Forelimb muscle (tissue), 1 donor: ENCODE data around the gene BACE1-AS. TPM values are rescaled to one million over a fixed set of nuclear protein-coding genes. Genes with fewer than 3 reads are reported as not detected.
A peak's percentile ranks its signal among the peaks of the same experiment; 100 is the strongest.

ENCODE experiments used
- DNase-seq: peaks from one replicate; pipeline ENCODE4 v3.0.0-alpha.2; 2013; ENCODE audit warnings: low read depth
- polyA plus RNA-seq: library from polyadenylated mRNA; unstranded; fragments of 120-200 nt; gene quantifications from one replicate; pipeline ENCODE4 v1.2.1, GENCODE V29; 2013; ENCODE audit not compliant: insufficient read length

The BACE1-AS gene
- polyA plus RNA-seq, 1 donor, result 11.9 TPM

GRCh38 chr11:117292616-117293015 lies 1.5 kb downstream of the BACE1-AS start:
- DNase-seq, result no peak

GRCh38 chr11:117295438-117296137 lies 4.4 kb downstream of the BACE1-AS start:
- no peak for DNase-seq

GRCh38 chr11:117296881-117297280 lies 5.7 kb downstream of the BACE1-AS start:
- DNase-seq, result no peak

- no peak for DNase-seq
Measured at GRCh38 chr11:117298195-117298594, 7.0 kb downstream of the BACE1-AS start.

GRCh38 chr11:117299351-117300282 lies 8.5 kb downstream of the BACE1-AS start:
- DNase-seq, result no peak

- DNase-seq, result no peak
Measured at GRCh38 chr11:117300283-117300663, 9.1 kb downstream of the BACE1-AS start.

- no peak for DNase-seq
Measured at GRCh38 chr11:117300773-117301172, 9.6 kb downstream of the BACE1-AS start.

GRCh38 chr11:117302228-117302627 lies 11.1 kb downstream of the BACE1-AS start:
- DNase-seq, result no peak

GRCh38 chr11:117303101-117303500 lies 12.0 kb downstream of the BACE1-AS start:
- DNase-seq, result no peak

GRCh38 chr11:117303646-117304315 lies 12.6 kb downstream of the BACE1-AS start:
- no peak for DNase-seq

GRCh38 chr11:117305145-117305544 lies 14.0 kb downstream of the BACE1-AS start:
- DNase-seq, result no peak

GRCh38 chr11:117309310-117309709 lies 18.2 kb downstream of the BACE1-AS start:
- DNase-seq, result no peak

GRCh38 chr11:117313091-117313490 lies 21.9 kb downstream of the BACE1-AS start:
- DNase-seq, result no peak

- no peak for DNase-seq
Measured at GRCh38 chr11:117313828-117314768, 23.0 kb downstream of the BACE1-AS start.

GRCh38 chr11:117314840-117315239 lies 23.7 kb downstream of the BACE1-AS start:
- DNase-seq, result no peak

GRCh38 chr11:117315285-117316196 lies 24.4 kb downstream of the BACE1-AS start:
- no peak for DNase-seq

GRCh38 chr11:117316197-117316961 lies 25.2 kb downstream of the BACE1-AS start, which contains the start of gene BACE1:
TSS of gene BACE1 (minus strand) at chr11:117316256. CDS start at chr11:117315795, 461 bp downstream.
- peak; percentile 71 for DNase-seq

GRCh38 chr11:117318738-117319137 lies 27.6 kb downstream of the BACE1-AS start:
- DNase-seq, result no peak

GRCh38 chr11:117319214-117319840 lies 28.2 kb downstream of the BACE1-AS start:
- no peak for DNase-seq
